ENCODE results near the gene STEAP1. TPM values are rescaled to one million over a fixed set of nuclear protein-coding genes. Genes with fewer than 3 reads are reported as not detected.

The STEAP1 gene
- total and polyA plus RNA-seq, 9 of the 15 experiments (the other 6 are each of a cell fraction or from before 2014, with no cell fraction given) = 2.7 to 6.8 (median 5.1) TPM

DNA sequence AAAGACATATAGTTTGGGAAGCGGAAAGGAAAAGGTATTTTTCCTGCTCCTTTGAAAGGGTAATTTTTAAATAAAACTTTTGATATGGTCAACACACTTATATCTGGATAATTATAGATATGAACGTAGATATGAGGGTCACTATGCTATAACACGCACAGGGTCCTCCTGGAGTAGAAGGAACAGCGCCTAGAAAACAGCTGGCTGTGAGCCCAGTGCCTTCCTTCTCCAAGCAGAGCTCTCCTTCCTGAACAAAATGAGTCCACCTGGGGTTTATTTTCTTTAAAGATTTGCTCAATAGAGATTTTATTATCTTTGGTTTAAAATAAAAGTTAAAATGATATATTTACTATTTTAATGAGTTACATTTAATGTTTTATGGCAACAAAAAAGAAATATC, 13.1 kb downstream of the STEAP1 start:
- Histone ChIP-seq H3K27ac (ENCODE audit: extremely low read depth, low read depth, low read length) (no peak overlapping the region), H3K79me2 (ENCODE audit: control insufficient read depth, insufficient read depth, low read length) (no peaks in the 10 kb centered on the region), H3K9ac (ENCODE audit: insufficient read depth in 1 of 2, low read depth in 2 of 2, low read length in 2 of 2) (no peak overlapping the region), H3K9me1 (ENCODE audit: control insufficient read depth, insufficient read depth, low read length) (no peaks in the 10 kb centered on the region), H3K4me2 (ENCODE audit: insufficient read depth, low read length) (no peak overlapping the region), H3K4me1 (replicated peaks in 1 of 2; ENCODE audit: control insufficient read depth in 2 of 2, insufficient read depth in 2 of 2, low read length in 2 of 2) (no peaks in the 10 kb centered on the region), H4K20me1 (replicated peaks; ENCODE audit: control insufficient read depth, insufficient read depth, low read length) (no peaks in the 10 kb centered on the region), H3K27me3 (ENCODE audit: control insufficient read depth in 2 of 2, insufficient read depth in 2 of 2, low read length in 2 of 2) (no peaks in the 10 kb centered on the region), H3K9me3 (replicated peaks; ENCODE audit: control insufficient read depth, insufficient read depth, low read depth, low read length) (no peaks in the 10 kb centered on the region), H3K36me3 (ENCODE audit: control insufficient read depth, insufficient read depth, low read length) (no peaks in the 10 kb centered on the region), H2AFZ (ENCODE audit: low read depth, low read length) (no peak overlapping the region), H3K4me3 (no peak overlapping the region)
- no peak for TF ChIP-seq ZNF764 (CRISPR knock-in tag; IDR thresholded peaks at IDR 0.05; ENCODE audit: low read depth)
- TF ChIP-seq CBX1 (IDR thresholded peaks at IDR 0.05; ENCODE audit: low read depth) = no peak
- no peak for TF ChIP-seq CREB1 (IDR thresholded peaks at IDR 0.05)
- TF ChIP-seq CREB1 (CRISPR knock-in tag; IDR thresholded peaks at IDR 0.05) = no peak
- no peak for TF ChIP-seq BHLHE40 (IDR thresholded peaks at IDR 0.05; ENCODE audit: low read length)
- POLR2A ChIA-PET = no interaction called here
- DNase-seq (ENCODE audit: extremely low read depth in 1 of 4, low spot score in 3 of 4) (no peak), FAIRE-seq (no peak), ATAC-seq (no peak)
- CTCF ChIA-PET (ENCODE audit: low intra/inter-chr PET ratio) = no interaction called here
- 4% methylated on average over 4 of the region's 4 CpGs for WGBS (ENCODE audit: insufficient coverage, low coverage, missing lambda C conversion rate)
- in situ Hi-C loops (cut with MboI) (loop anchor here (5.0 kb wide), 1 partner anchor 265 kb away; no protein-coding TSS in a partner anchor), intact Hi-C loops (cut with micrococcal nuclease) (no loop called here)
- no TSS peak for BruUV-seq (replicated peaks)

DNA sequence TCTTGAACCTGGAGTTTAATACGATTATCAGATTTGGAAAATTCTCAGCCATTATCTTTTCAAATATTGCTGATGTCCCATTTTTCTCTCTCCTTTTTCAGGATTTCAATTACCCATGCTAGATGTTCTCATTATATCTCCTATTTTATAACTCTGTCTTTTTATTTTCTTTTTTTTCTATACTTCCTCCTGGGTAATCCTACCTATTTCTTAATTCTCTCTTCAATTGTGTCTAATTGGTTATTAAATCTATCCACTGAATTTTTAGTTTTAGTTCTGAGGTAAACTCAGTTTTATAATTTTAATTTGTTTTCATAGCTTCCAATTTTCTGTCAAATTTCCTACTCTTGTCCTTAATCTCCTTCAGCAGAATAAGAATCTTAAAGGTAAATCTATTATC, 15.6 kb downstream of the STEAP1 start:
- Histone ChIP-seq H3K9me3 (replicated peaks; ENCODE audit: control insufficient read depth, insufficient read depth, low read depth, low read length) (no peaks in the 10 kb centered on the region), H3K79me2 (ENCODE audit: control insufficient read depth, insufficient read depth, low read length) (no peaks in the 10 kb centered on the region), H3K9ac (ENCODE audit: insufficient read depth in 1 of 2, low read depth in 2 of 2, low read length in 2 of 2) (no peak overlapping the region), H3K4me3 (no peak overlapping the region), H3K27ac (ENCODE audit: extremely low read depth, low read depth, low read length) (no peak overlapping the region), H4K20me1 (replicated peaks; ENCODE audit: control insufficient read depth, insufficient read depth, low read length) (no peaks in the 10 kb centered on the region), H3K9me1 (ENCODE audit: control insufficient read depth, insufficient read depth, low read length) (no peaks in the 10 kb centered on the region), H2AFZ (ENCODE audit: low read depth, low read length) (no peak overlapping the region), H3K27me3 (ENCODE audit: control insufficient read depth in 2 of 2, insufficient read depth in 2 of 2, low read length in 2 of 2) (no peaks in the 10 kb centered on the region), H3K4me1 (replicated peaks in 1 of 2; ENCODE audit: control insufficient read depth in 2 of 2, insufficient read depth in 2 of 2, low read length in 2 of 2) (no peaks in the 10 kb centered on the region), H3K36me3 (ENCODE audit: control insufficient read depth, insufficient read depth, low read length) (no peaks in the 10 kb centered on the region), H3K4me2 (ENCODE audit: insufficient read depth, low read length) (no peak overlapping the region)
- no TSS peak for BruUV-seq (replicated peaks)
- in situ Hi-C loops (cut with MboI) = loop anchor here (5.0 kb wide), 1 partner anchor 262 kb away; no protein-coding TSS in a partner anchor
- CTCF ChIA-PET (ENCODE audit: low intra/inter-chr PET ratio) = no interaction called here
- POLR2A ChIA-PET = no interaction called here
- intact Hi-C loops (cut with micrococcal nuclease) = no loop called here
- no peak for FAIRE-seq
- 0% methylated on average over 1 of the region's 1 CpG for WGBS (ENCODE audit: insufficient coverage, low coverage, missing lambda C conversion rate)
- TF ChIP-seq SRF (CRISPR knock-in tag; IDR thresholded peaks at IDR 0.05) (no peak), RBM22 (IDR thresholded peaks at IDR 0.05; ENCODE audit: low read depth, low read length, poor library complexity, severe bottlenecking) (no peak), ZNF316 (IDR thresholded peaks at IDR 0.05) (peak; percentile 78), C11orf30 (IDR thresholded peaks at IDR 0.05; ENCODE audit: low read depth) (peak; percentile 27; the same call in 1 of the 2 replicates)
- no peak for ATAC-seq
- no peak for DNase-seq (ENCODE audit: extremely low read depth in 1 of 4, low spot score in 3 of 4)
